GM12891 (cell line): ENCODE results near the gene S100A5.
"Not testable (repeated sequence)": the region's sequence is repeated elsewhere in the genome, so short reads cannot be mapped to it uniquely, and the experiment has no call there.

ENCODE experiments used
- DNase-seq: peaks from one replicate; pipeline ENCODE4 v3.0.0; 2011; ENCODE audit warnings: low spot score; ENCODE audit not compliant: insufficient read length
- FAIRE-seq: peaks from 2 replicates; lab custom pipeline; 2011; peaks lifted over from hg19 to GRCh38; lab: Jason Lieb, UNC
- PAX5 ChIP-seq: IDR thresholded peaks from 2 replicates; pipeline ENCODE4 v1.6.1; 2011; ENCODE audit warnings: low read length, moderate library complexity, mild to moderate bottlenecking; ENCODE audit not compliant: insufficient read depth, severe bottlenecking
- POLR2A ChIP-seq: IDR thresholded peaks from 2 replicates; pipeline ENCODE4 v1.6.1; 2011; ENCODE audit warnings: low read depth, low read length, control low read depth
- POLR2AphosphoS5 ChIP-seq: IDR thresholded peaks from 2 replicates; pipeline ENCODE4 v1.6.1; 2011; ENCODE audit warnings: low read depth, low read length, control low read depth
- POU2F2 ChIP-seq: IDR thresholded peaks from 2 replicates; pipeline ENCODE4 v1.6.1; 2011; ENCODE audit warnings: low read depth, mild to moderate bottlenecking, control low read depth, low read length, moderate library complexity
- SPI1 ChIP-seq: IDR thresholded peaks from 2 replicates; pipeline ENCODE4 v1.6.1; 2011; ENCODE audit warnings: low read depth, low read length, control low read depth
- TAF1 ChIP-seq: IDR thresholded peaks from 2 replicates; pipeline ENCODE4 v1.6.1; 2011; ENCODE audit warnings: low read depth, low read length, control low read depth

Gene S100A5

GRCh38 chr1:153578490-153578889 is 37.8 kb upstream of the S100A5 start:
- TF ChIP-seq PAX5 (no peak), TAF1 (no peak)
- DNase-seq (no peak), FAIRE-seq (no peak)

GRCh38 chr1:153577624-153578051 is 36.9 kb upstream of the S100A5 start:
- no peak for FAIRE-seq
- TF ChIP-seq POLR2AphosphoS5 (no peak), PAX5 (no peak), TAF1 (no peak)
- DNase-seq, result no peak

GRCh38 chr1:153577138-153577537 is 36.4 kb upstream of the S100A5 start:
- TF ChIP-seq POLR2A, result no peak
- no peak for TF ChIP-seq POU2F2
- no peak for TF ChIP-seq POLR2AphosphoS5
- no peak for TF ChIP-seq SPI1
- TF ChIP-seq PAX5, result no peak
- no peak for TF ChIP-seq TAF1
- DNase-seq (no peak), FAIRE-seq (no peak)

GRCh38 chr1:153575497-153575896 is 34.8 kb upstream of the S100A5 start:
- DNase-seq, FAIRE-seq: not testable (repeated sequence)

- not testable (repeated sequence) for DNase-seq, FAIRE-seq
Measured at GRCh38 chr1:153575081-153575491, 34.4 kb upstream of the S100A5 start.

- no peak for FAIRE-seq
- TF ChIP-seq TAF1, result no peak
- TF ChIP-seq SPI1, result no peak
- no peak for TF ChIP-seq POU2F2
- TF ChIP-seq POLR2A, result no peak
- TF ChIP-seq PAX5, result no peak
- TF ChIP-seq POLR2AphosphoS5, result no peak
- DNase-seq, result no peak
Measured at GRCh38 chr1:153573351-153573750, 32.6 kb upstream of the S100A5 start.

- TF ChIP-seq PAX5, result no peak
- TF ChIP-seq POLR2A, result no peak
- no peak for TF ChIP-seq POU2F2
- no peak for TF ChIP-seq POLR2AphosphoS5
- TF ChIP-seq SPI1, result no peak; the same call in 1 of the 2 replicates
- TF ChIP-seq TAF1, result no peak
- peak; percentile 51 for DNase-seq
- peak; percentile 57 for FAIRE-seq
Measured at GRCh38 chr1:153572569-153573015, 31.9 kb upstream of the S100A5 start.

- no peak for TF ChIP-seq POLR2A
- TF ChIP-seq POLR2AphosphoS5, result no peak
- no peak for TF ChIP-seq POU2F2
- TF ChIP-seq SPI1, result no peak
- no peak for TF ChIP-seq TAF1
- TF ChIP-seq PAX5, result no peak
- DNase-seq, result no peak
- FAIRE-seq, result no peak
Measured at GRCh38 chr1:153571706-153572105, 31.0 kb upstream of the S100A5 start.

- DNase-seq (no peak), FAIRE-seq (no peak)
- no peak for TF ChIP-seq POLR2A
- TF ChIP-seq SPI1, result no peak
- TF ChIP-seq POU2F2, result no peak
- TF ChIP-seq TAF1, result no peak
- TF ChIP-seq POLR2AphosphoS5, result no peak
- no peak for TF ChIP-seq PAX5
Measured at GRCh38 chr1:153570874-153571273, 30.1 kb upstream of the S100A5 start.

GRCh38 chr1:153569465-153569864 is 28.7 kb upstream of the S100A5 start:
- TF ChIP-seq SPI1 (no peak), PAX5 (no peak), POLR2A (no peak), POU2F2 (no peak), TAF1 (no peak), POLR2AphosphoS5 (no peak)
- DNase-seq (no peak), FAIRE-seq (no peak)

- peak; percentile 91 for FAIRE-seq
- no peak for TF ChIP-seq POU2F2
- no peak for TF ChIP-seq POLR2AphosphoS5
- no peak for TF ChIP-seq PAX5
- no peak for TF ChIP-seq TAF1
- TF ChIP-seq POLR2A, result no peak
- no peak for TF ChIP-seq SPI1
- peak; percentile 68 for DNase-seq
Measured at GRCh38 chr1:153568367-153569099, 27.8 kb upstream of the S100A5 start.
